Measurements from ENCODE around the gene RNU2-1. TPM values are rescaled to one million over a fixed set of nuclear protein-coding genes. Genes with fewer than 3 reads are reported as not detected.
A peak's percentile ranks its signal among the peaks of the same experiment; 100 is the strongest.
"Not testable (repeated sequence)": the region's sequence is repeated elsewhere in the genome, so short reads cannot be mapped to it uniquely, and the experiment has no call there.

RNU2-1 gene
- total RNA-seq = 1,000 to 10,000 TPM; 3,257 to 3,900 TPM

GRCh38 chr17:43233877-43234276 is at the start of gene RNU2-1:
Gene RNU2-1 (minus strand): TSS chr17:43233977.
- not testable (repeated sequence) for H3K4me1 Mint-ChIP-seq (ENCODE audit: low read depth in 2 of 2); H3K9me3 Mint-ChIP-seq; H3K27me3 Mint-ChIP-seq; H3K27ac Mint-ChIP-seq; H3K36me3 Mint-ChIP-seq; DNase-seq (ENCODE audit: low spot score); ATAC-seq; H3K4me3 Mint-ChIP-seq

GRCh38 chr17:43272914-43273313 is 39.1 kb upstream of the RNU2-1 start:
- H3K9me3 Mint-ChIP-seq; DNase-seq (ENCODE audit: low spot score); H3K36me3 Mint-ChIP-seq; H3K27me3 Mint-ChIP-seq; H3K4me1 Mint-ChIP-seq (ENCODE audit: low read depth in 2 of 2): not testable (repeated sequence)
- peak in 1 of 2 donors; percentile 49 for ATAC-seq
- peak overlapping the region; percentile 68 for H3K4me3 Mint-ChIP-seq
- peak overlapping the region; percentile 69 to 81 for H3K27ac Mint-ChIP-seq

DNA sequence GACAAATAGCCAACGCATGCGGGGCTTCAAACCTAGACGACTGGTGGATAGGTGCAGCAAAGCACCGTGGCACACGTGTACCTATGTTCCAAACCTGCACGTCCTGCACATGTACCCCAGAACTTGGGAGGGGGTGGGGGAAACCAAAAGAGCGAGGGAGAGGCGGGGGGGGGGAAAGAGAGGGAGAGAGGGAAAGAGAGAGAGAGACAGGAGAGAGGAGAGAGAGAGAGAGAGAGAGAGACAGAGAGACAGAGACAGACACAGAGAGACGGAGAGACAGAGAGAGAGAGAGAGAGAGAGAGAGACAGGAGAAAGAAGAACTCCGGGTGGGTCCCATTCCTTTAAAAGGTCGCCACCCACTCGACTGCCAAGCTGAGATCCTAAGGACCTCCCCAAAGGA is 38.7 kb upstream of the RNU2-1 start:
- Mint-ChIP-seq H3K27ac (peak overlapping the region; percentile 69 to 81), H3K4me3 (peak overlapping the region; percentile 68)
- DNase-seq (ENCODE audit: low spot score) = peak; percentile 49
- not testable (repeated sequence) for H3K4me1 Mint-ChIP-seq (ENCODE audit: low read depth in 2 of 2); ATAC-seq; H3K27me3 Mint-ChIP-seq; H3K36me3 Mint-ChIP-seq; H3K9me3 Mint-ChIP-seq

GRCh38 chr17:43270552-43271504 is 37.1 kb upstream of the RNU2-1 start:
- not testable (repeated sequence) for H3K4me3 Mint-ChIP-seq; H3K36me3 Mint-ChIP-seq; H3K27me3 Mint-ChIP-seq; H3K9me3 Mint-ChIP-seq; DNase-seq (ENCODE audit: low spot score); H3K4me1 Mint-ChIP-seq (ENCODE audit: low read depth in 2 of 2); H3K27ac Mint-ChIP-seq
- peak; percentile 49 to 53 for ATAC-seq

DNA sequence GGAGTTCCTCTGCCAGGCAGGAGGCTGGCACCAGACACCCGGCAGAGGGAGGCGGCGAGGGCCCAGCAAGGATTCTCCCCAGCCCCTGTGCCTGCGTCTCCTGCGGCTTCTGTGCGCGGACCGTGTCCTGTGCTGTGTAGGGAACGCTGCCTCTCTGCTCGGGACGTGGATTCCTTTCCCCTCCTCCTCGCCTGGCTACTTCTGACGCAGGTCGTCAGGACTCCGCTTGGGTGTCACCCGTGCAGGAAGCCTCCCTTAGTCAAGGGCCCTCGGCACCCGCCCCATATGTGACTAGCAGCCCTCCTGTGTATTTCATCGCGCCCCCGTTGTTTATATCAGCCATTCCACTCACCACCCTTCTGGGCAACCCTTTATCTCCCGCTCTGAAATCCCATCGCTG is 12.7 kb upstream of the RNU2-1 start:
- not testable (repeated sequence) for H3K4me1 Mint-ChIP-seq (ENCODE audit: low read depth in 2 of 2); H3K4me3 Mint-ChIP-seq; H3K9me3 Mint-ChIP-seq; H3K36me3 Mint-ChIP-seq; ATAC-seq; H3K27ac Mint-ChIP-seq; H3K27me3 Mint-ChIP-seq
- peak; percentile 68 for DNase-seq (ENCODE audit: low spot score)

DNA sequence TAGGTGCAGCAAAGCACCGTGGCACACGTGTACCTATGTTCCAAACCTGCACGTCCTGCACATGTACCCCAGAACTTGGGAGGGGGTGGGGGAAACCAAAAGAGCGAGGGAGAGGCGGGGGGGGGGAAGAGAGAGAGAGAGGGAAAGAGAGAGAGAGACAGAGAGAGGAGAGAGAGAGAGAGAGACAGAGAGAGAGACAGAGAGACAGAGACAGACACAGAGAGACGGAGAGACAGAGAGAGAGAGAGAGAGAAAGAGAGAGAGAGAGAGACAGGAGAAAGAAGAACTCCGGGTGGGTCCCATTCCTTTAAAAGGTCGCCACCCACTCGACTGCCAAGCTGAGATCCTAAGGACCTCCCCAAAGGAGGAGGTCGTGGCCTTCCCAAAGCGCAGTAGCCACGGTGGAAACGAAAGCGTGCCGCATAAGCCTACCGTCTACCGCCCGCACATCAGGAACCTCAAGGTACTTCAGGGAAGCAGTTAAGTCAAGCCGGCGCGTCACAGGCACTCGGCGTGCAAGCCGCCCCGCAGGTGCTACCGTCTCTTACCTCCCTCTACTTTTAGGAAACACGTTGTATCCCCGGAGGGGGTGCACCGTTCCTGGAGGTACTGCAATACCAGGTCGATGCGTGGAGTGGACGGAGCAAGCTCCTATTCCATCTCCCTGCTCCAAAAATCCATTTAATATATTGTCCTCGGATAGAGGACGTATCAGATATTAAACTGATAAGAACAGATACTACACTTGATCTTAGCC is 7.0 kb upstream of the RNU2-1 start:
- H3K4me3 Mint-ChIP-seq; H3K9me3 Mint-ChIP-seq; DNase-seq (ENCODE audit: low spot score); H3K27ac Mint-ChIP-seq; H3K4me1 Mint-ChIP-seq (ENCODE audit: low read depth in 2 of 2); H3K36me3 Mint-ChIP-seq; H3K27me3 Mint-ChIP-seq: not testable (repeated sequence)
- peak; percentile 58 to 61 for ATAC-seq

DNA sequence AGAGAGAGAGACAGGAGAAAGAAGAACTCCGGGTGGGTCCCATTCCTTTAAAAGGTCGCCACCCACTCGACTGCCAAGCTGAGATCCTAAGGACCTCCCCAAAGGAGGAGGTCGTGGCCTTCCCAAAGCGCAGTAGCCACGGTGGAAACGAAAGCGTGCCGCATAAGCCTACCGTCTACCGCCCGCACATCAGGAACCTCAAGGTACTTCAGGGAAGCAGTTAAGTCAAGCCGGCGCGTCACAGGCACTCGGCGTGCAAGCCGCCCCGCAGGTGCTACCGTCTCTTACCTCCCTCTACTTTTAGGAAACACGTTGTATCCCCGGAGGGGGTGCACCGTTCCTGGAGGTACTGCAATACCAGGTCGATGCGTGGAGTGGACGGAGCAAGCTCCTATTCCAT is 5.8 kb upstream of the RNU2-1 start:
- H3K27me3 Mint-ChIP-seq; H3K4me1 Mint-ChIP-seq (ENCODE audit: low read depth in 2 of 2); DNase-seq (ENCODE audit: low spot score); H3K4me3 Mint-ChIP-seq; H3K9me3 Mint-ChIP-seq; H3K27ac Mint-ChIP-seq; H3K36me3 Mint-ChIP-seq: not testable (repeated sequence)
- peak; percentile 58 to 59 for ATAC-seq

DNA sequence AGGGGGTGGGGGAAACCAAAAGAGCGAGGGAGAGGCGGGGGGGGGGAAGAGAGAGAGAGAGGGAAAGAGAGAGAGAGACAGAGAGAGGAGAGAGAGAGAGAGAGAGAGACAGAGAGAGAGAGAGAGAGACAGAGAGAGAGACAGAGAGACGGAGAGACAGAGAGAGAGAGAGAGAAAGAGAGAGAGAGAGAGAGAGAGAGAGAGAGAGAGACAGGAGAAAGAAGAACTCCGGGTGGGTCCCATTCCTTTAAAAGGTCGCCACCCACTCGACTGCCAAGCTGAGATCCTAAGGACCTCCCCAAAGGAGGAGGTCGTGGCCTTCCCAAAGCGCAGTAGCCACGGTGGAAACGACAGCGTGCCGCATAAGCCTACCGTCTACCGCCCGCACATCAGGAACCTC is 514 bp downstream of the RNU2-1 start:
- not testable (repeated sequence) for H3K36me3 Mint-ChIP-seq; ATAC-seq; H3K9me3 Mint-ChIP-seq; H3K27me3 Mint-ChIP-seq; DNase-seq (ENCODE audit: low spot score); H3K4me3 Mint-ChIP-seq; H3K27ac Mint-ChIP-seq; H3K4me1 Mint-ChIP-seq (ENCODE audit: low read depth in 2 of 2)

DNA sequence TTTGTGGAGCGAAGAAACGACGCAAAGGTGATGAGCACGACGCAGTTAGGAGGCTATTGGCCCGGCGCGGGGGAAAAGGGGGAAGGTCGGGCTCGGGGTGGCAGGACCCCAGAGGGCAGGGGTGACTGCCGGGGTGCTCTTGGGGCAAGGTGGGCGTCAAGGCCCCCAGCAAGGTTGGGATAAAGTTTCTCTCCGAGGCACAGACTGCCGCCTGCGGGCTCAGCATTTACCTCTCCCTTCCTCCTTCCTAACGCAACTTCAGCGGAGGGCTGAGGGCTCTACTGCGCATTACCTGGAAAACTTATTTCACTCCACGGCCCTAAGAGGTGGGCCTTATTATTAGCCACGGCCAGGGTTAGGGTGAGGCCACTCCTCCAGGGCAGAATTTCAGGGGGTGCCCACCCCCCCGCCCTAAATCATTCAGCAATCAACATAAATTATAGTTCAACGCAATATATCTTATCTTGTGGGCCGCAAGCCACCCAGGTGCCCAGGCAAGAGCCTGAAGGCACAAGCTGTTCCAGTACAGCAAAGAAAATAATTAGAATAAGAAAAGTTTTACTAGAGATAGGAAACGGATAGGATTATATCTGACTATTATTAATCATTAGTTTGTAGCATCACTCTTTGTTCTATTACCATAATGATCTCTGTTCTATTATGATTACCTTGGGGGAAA is 1.6 kb downstream of the RNU2-1 start:
- peak overlapping the region; percentile 43 for H3K4me3 Mint-ChIP-seq
- not testable (repeated sequence) for H3K4me1 Mint-ChIP-seq (ENCODE audit: low read depth in 2 of 2); H3K27ac Mint-ChIP-seq; DNase-seq (ENCODE audit: low spot score); ATAC-seq; H3K27me3 Mint-ChIP-seq; H3K36me3 Mint-ChIP-seq; H3K9me3 Mint-ChIP-seq

GRCh38 chr17:43231205-43232020 is 2.4 kb downstream of the RNU2-1 start:
- H3K4me3 Mint-ChIP-seq, H3K27me3 Mint-ChIP-seq, ATAC-seq: not testable (repeated sequence)

DNA sequence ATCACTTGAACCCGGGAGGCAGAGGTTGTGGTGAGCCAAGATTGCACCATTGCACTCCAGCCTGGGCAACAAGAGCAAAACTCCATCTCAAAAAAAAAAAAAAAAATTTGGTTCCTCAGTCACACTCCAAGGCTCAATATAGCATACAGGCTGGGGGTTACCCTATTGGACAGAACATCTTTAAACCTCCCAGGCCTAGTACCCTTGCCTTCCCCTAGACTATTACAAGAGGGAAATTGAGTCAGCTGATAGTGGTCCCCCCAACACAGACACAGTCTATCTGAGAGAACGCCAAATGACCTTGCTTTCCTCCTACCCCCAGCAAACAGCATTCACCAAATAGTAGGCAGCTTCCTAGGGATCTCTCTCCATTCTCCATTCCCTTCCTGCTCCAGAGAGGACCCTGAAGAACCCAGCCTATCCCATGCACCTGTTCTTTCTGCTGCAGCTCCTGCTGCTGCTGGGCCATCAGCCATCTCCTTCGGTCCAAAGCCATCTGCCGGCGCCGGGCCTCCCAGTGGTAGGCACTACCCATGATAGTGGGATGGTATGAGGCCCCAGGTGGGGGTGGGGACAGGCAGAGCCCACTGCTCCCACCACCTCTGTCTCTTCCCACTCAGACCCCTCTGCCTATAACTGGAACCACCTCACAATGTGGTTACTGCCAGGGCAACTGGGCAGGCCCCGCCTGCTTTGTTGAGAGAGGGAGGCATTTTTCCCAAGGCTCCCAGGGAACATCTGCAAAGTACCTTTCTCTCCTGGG is 5.6 kb downstream of the RNU2-1 start, which contains the start of gene CCDC200:
Gene CCDC200 (minus strand): TSS at position 604 of the 763 bp plus-strand sequence. CDS start 69 bp downstream, at position 535.
- not testable (repeated sequence) for H3K4me3 Mint-ChIP-seq; DNase-seq (ENCODE audit: low spot score); H3K27ac Mint-ChIP-seq; ATAC-seq; H3K27me3 Mint-ChIP-seq; H3K36me3 Mint-ChIP-seq; H3K9me3 Mint-ChIP-seq; H3K4me1 Mint-ChIP-seq (ENCODE audit: low read depth in 2 of 2)

More at GRCh38 chr17:43231205-43232020, 2.4 kb downstream of the RNU2-1 start:
- H3K27ac Mint-ChIP-seq; H3K4me1 Mint-ChIP-seq (ENCODE audit: low read depth in 2 of 2); H3K36me3 Mint-ChIP-seq; H3K9me3 Mint-ChIP-seq; DNase-seq (ENCODE audit: low spot score): not testable (repeated sequence)

- Mint-ChIP-seq H3K36me3 (no peaks in the 10 kb centered on the region), H3K27me3 (no peaks in the 10 kb centered on the region), H3K4me3 (no peak overlapping the region), H3K4me1 (ENCODE audit: low read depth in 2 of 2) (peaks cover 6 to 9% of the 10 kb centered on the region in 2 donors), H3K27ac (no peak overlapping the region), H3K9me3 (no peaks in the 10 kb centered on the region)
- ATAC-seq (no peak), DNase-seq (ENCODE audit: low spot score) (no peak)
Measured at GRCh38 chr17:43226393-43226792, 7.4 kb downstream of the RNU2-1 start.
